NCI-H146 treated with DMSO at 0.1 percent for 48 hours (cell line): ENCODE measurements around the gene MAPK8IP1.

ENCODE experiments used
- DNase-seq: peaks from one replicate; lab custom pipeline; 2025; ENCODE audit not compliant: unreplicated experiment; lab: John Stamatoyannopoulos, UW

The MAPK8IP1 gene

DNA sequence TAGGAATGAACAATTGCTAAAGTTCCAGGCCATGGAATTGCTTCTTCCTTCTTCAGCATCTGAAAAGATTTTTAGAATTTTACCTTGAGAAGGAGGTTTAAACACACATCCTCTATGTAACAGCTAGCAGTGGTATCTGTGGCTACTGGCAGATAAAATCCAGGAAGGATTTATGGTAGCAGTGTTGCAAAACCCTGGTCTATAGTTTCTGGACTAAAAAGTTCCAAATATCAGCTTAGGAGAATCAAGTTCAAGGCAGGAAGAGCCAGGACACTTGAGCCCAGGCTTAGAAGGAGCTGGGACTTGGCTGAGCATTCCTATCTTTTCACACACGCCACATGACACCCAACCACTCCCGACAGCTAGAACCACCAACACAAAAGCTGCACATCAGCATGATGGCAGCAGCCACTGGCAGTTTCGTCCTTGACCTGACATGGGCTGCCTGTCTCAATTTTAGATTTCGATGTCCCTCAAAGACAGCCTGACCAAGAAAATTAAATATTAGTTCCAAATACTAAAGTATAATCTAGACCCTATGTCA, 51.1 kb downstream of the MAPK8IP1 start:
- no peak for DNase-seq

DNA sequence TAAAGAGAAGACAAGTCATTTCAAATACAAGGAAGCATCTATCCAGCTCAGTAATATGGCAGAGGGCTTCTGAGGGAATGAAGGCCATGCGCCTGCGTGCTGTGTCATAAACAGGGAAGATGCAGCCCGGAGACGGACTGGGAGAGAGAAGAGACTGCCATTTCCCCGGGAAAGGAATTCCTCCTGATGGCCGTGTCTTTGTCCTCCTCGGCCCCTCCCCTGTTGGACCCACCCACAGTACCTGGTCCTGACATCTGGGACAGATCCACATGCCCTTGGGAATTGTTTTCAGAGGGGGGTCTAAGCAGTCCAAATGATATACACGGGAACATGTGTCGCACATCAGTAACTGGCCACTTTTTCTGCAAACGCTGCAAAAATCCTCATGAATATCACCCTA, 52.5 kb downstream of the MAPK8IP1 start:
- no peak for DNase-seq

DNA sequence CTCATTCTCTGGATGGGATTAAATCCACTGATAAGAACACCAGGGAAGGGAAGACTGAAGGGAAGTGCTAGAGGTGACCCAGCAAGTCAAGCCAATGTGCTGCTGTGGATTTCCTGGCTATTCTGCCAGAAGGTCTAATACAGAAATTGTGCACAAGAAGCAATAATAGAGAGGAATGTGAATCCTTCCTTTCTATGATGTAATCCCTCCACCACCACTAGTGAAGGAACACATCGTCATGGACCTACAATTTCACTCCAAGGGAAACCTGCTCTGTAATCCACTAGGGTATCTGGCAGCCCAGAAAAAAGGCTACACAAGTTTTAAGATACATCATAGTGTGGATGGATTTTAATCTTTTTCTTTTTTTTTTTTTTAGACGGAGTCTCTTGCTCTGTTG, 54.4 kb downstream of the MAPK8IP1 start:
- no peak for DNase-seq

DNA sequence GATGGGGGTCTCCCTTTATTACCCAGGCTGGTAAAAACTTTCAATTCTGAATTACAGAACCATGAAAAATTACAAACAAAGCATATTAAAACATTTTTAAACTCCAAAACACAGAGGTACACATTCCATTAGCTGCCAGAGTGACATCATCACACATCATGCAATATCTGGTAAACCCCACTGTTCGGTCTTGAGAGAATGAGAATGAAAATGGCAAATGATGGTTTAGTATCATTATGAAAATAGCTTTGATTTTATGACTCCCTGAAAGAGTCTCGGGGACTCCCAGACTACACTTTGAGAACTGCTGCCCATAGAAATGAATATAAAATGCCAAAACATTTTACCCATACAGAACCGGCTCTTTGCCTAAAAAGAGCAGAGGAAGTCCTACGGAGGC, 55.8 kb downstream of the MAPK8IP1 start:
- DNase-seq, result no peak

DNA sequence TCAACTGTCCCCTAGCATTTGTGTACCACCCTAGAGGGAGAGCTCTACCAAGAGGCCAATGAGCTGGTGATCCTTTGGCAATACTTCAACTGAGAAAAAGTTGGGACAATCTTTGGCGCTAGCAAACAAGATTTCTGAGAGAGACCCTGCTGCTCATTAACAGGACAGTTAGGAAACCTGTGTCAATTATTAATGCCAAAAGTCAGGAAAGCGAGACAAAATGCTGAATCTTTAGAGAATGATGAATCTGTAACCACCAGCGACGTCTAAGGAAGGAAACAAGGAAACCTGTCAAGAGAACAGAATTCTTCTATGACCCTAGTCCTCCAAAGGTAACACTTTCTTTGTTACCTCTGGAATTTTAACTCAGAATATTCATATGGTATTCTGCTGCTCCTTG, 56.9 kb downstream of the MAPK8IP1 start:
- no peak for DNase-seq

DNA sequence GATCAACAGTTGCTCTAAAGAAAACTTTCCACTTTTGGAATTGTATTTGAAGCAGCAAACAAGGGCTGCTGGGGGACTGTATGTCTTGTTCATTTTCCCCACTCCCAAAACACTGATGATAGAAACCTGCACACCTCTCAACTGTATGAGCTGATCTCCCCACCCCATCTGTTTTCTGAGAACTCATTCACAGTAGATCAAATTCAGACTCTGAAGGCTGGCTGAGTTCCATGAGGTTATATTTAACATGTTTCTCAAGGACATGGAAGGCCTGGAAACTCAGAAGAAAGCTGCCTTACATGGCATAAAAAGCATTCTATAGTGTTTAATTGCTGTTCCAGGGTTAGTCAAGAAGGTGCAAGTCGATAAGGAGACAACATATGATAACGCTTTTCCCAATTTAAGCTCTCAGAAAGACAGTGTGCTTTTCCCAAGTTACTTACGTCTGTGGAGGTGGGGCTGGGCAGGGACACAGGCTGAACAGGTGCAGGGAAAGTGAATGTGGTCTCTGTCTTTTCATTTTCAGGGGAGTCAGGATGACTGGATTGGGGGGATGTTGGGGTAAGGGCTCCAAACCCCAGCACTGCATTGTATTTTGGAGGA, 60.0 kb downstream of the MAPK8IP1 start:
- no peak for DNase-seq

DNA sequence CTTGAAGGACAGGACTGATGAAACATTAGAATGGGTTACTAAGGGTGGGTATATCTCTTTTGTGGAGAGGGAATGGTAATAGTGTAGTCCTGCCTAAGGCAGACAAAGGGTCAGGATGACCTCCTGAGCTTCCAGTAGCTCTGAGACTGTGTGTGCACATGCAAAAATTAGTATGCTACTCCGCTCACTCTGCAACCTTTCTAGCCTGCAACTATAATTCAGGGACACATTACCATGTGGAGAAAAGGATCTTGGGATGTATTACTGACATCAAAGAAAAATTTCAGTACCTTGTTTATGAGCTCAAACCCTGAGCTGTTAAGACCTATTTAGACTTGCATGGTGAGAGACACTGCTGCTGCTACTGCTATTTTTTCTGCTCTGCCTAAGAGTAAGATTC, 62.4 kb downstream of the MAPK8IP1 start:
- no peak for DNase-seq

DNA sequence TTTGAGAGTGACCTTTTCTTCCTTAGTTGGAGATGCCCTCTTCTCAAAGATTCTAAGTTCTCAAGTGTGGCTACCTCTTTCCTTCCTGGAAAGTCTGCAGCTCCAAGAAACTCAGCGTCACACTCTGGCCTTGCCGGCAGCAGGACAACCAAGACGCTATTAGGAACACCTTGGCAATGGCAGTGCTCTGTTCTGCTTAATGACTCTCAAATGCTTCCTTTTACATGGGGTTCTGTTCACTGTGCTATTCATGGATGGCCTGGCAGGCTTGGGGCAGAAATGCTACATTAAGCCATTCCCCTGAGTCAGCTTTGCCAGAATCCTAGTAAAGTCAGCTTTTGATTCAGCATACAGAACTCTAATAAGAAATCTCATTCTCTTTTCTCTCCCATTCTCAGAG, 62.9 kb downstream of the MAPK8IP1 start:
- no peak for DNase-seq

DNA sequence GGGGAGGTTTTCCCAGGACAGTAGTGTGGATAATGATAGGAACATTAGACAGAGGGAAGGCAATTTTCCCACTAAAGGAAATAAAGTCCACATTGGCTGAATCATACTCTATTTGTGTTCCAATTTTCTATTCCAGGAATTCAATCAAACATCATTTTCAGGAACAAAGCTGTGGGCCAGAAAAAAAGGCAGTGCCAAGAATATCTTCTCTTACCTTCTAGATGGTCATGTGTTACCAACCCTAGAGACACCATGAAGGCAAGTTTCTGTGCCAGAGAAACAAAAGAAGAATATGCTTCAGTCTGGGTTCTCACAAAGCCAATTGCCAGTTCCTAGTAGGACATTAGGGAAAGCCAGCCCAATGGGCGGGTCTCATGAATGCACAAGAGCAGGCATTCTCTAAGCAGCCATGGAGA, 64.5 kb downstream of the MAPK8IP1 start:
- DNase-seq, result no peak
